Measurements from ENCODE around the gene STK10.
"Not testable (repeated sequence)": the region's sequence is repeated elsewhere in the genome, so short reads cannot be mapped to it uniquely, and the experiment has no call there.

The STK10 gene

GRCh38 chr5:172048539-172049101 lies 139.4 kb downstream of the STK10 start:
- no peak for DNase-seq

- DNase-seq = no peak
Measured at GRCh38 chr5:172048170-172048422, 139.9 kb downstream of the STK10 start.

- no peak for DNase-seq
Measured at GRCh38 chr5:172046593-172046992, 141.4 kb downstream of the STK10 start.

- no peak for DNase-seq
Measured at GRCh38 chr5:172045315-172045632, 142.8 kb downstream of the STK10 start.

- DNase-seq = no peak
Measured at GRCh38 chr5:172044631-172045314, 143.3 kb downstream of the STK10 start.

GRCh38 chr5:172043865-172044264 lies 144.2 kb downstream of the STK10 start:
- no peak for DNase-seq

GRCh38 chr5:172042183-172042582 lies 145.8 kb downstream of the STK10 start:
- no peak for DNase-seq

GRCh38 chr5:172038167-172038566 lies 149.9 kb downstream of the STK10 start:
- no peak for DNase-seq

- no peak for DNase-seq
Measured at GRCh38 chr5:172035049-172035448, 153.0 kb downstream of the STK10 start.

GRCh38 chr5:172031894-172032461 lies 156.0 kb downstream of the STK10 start:
- DNase-seq = no peak

GRCh38 chr5:172029876-172030275 lies 158.1 kb downstream of the STK10 start:
- DNase-seq = no peak

- DNase-seq = no peak
Measured at GRCh38 chr5:172028167-172028566, 159.9 kb downstream of the STK10 start.

- not testable (repeated sequence) for DNase-seq
Measured at GRCh38 chr5:172020110-172020786, 167.8 kb downstream of the STK10 start.

- no peak for DNase-seq
Measured at GRCh38 chr5:172015346-172015745, 172.7 kb downstream of the STK10 start.

- DNase-seq = no peak
Measured at GRCh38 chr5:172010278-172010677, 177.7 kb downstream of the STK10 start.

GRCh38 chr5:172009536-172010270 lies 178.3 kb downstream of the STK10 start:
- DNase-seq = no peak

- DNase-seq = no peak
Measured at GRCh38 chr5:172008689-172009141, 179.3 kb downstream of the STK10 start.

- DNase-seq = no peak
Measured at GRCh38 chr5:172008111-172008455, 179.9 kb downstream of the STK10 start.

- DNase-seq = no peak
Measured at GRCh38 chr5:172007175-172008110, 180.6 kb downstream of the STK10 start.

- DNase-seq = peak; percentile 94
Measured at GRCh38 chr5:172006321-172007174, 181.5 kb downstream of the STK10 start, which contains the start of gene FBXW11. FBXW11 (minus strand) TSS chr5:172006638; CDS start chr5:172006502, 136 bp downstream.

GRCh38 chr5:172005708-172006320 lies 182.2 kb downstream of the STK10 start:
- DNase-seq = peak; percentile 32
